Myocyte (in vitro differentiated cells): Measurements from ENCODE around the gene GSG1L. TPM values are rescaled to one million over a fixed set of nuclear protein-coding genes. Genes with fewer than 3 reads are reported as not detected.

Experiments used
- DNase-seq: peaks from one replicate; pipeline ENCODE4 v3.0.0-alpha.2; 2012; ENCODE audit warnings: low read depth
- total RNA-seq: library from RNA; depleted of rRNA; stranded (reverse); fragments of >200 nt; gene quantifications from 2 replicates; pipeline ENCODE4 v1.2.3, GENCODE V29; 2014

GSG1L gene
- total RNA-seq, 1 donor from 2014 or later: not detected

DNA sequence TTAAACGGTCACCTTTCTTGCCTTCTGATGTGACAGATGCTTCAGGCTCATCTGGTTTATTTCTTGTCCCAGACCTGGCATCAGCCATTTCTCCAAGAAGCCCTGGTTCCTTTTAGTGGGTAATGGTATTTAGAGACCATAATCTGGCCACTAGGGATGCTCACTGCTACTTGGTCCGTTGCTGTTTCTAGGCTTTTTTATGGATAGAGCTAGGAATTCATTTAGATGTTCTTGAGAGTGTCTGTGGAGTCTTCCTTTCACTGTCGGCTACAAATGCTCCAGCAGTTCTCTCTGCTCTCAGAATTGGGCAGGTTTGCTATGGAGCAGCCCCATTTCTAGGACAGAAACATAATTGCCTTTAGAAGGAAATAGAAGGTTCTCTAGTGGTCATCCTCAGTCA is 299.1 kb downstream of the GSG1L start:
- no peak for DNase-seq

DNA sequence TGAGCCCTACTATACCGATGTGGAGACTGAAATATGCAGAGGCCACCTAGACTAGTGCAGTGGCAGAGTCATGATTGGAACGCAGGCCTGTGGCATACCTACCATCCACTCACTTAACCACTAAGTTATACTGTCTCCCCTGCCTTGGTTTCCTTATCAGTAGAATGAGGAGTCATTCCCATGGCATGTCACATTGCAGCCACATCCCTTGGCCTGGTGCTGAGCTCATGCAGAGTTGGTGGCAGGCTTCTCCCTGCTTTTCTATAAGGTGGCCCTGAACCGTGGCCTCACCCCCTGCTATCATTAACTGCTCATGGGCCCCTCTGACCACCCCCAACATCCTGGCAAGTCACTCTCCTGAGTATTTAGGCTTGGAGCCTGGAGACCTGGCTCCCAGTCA is 301.1 kb downstream of the GSG1L start:
- peak; percentile 17 for DNase-seq

DNA sequence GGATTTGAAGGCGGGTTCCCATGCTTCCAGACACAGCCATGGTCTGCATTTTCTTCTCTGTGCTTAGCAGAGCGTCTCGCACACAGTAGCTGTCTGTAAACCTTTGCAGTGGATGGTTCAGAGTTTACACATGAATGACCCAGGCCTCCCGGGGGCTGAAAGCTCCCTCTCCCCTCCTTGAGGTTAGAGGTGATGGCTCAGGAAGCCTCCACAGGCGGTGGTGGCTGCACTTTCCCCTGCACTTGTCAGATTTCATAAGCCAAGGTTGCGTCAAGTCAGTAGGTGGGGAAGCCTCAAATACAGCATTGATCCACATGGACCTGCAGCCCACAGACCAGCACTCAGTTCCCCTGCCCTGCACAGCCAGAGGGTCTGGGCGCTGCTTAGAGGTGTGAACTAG is 301.7 kb downstream of the GSG1L start:
- no peak for DNase-seq

- no peak for DNase-seq
Observed at GRCh38 chr16:27760789-27761176, 302.7 kb downstream of the GSG1L start.

DNA sequence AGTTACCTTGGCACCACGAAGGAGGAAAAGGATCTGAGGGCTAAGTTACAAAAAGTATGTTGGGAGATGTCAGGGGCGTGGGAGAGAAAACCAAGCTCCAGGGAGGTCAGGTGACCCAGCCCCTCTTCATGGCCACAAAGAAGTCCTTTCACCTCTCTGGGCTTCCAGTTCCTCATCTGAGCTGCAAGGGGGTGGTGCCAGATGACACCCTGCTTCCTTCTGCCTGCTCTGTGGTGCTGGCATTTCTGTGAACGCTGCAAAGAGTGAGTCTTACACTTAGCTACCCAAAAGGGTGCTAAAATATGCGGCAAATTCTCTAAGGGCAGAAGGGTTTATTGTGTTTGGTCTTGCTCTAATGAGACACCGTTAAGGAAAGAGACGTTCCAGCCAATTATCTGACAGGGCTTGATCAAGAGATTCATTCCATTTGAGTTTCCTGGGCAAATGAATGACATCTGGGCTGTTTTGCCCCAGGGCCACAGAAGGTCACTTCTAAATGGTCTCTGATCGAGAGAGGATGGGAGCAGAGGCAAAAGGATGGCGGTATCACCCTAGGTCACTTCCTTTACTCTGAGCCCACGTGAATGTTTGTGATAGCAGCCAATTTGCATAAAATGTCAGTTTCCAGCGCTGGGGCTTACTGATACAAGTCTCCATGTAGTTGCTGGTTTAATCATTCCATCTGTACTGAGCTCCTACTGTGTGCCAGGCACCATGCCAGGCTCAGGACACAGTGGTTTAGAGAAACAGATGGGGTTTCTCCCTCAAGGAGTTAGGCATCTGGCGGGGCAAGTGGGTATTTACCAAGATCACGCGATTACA is 303.3 kb downstream of the GSG1L start:
- no peak for DNase-seq

- DNase-seq: peak; percentile 87
Observed at GRCh38 chr16:27759301-27759871, 304.1 kb downstream of the GSG1L start.

- no peak for DNase-seq
Observed at GRCh38 chr16:27758544-27758943, 305.0 kb downstream of the GSG1L start.

- DNase-seq: no peak
Observed at GRCh38 chr16:27756206-27756970, 307.1 kb downstream of the GSG1L start.

DNA sequence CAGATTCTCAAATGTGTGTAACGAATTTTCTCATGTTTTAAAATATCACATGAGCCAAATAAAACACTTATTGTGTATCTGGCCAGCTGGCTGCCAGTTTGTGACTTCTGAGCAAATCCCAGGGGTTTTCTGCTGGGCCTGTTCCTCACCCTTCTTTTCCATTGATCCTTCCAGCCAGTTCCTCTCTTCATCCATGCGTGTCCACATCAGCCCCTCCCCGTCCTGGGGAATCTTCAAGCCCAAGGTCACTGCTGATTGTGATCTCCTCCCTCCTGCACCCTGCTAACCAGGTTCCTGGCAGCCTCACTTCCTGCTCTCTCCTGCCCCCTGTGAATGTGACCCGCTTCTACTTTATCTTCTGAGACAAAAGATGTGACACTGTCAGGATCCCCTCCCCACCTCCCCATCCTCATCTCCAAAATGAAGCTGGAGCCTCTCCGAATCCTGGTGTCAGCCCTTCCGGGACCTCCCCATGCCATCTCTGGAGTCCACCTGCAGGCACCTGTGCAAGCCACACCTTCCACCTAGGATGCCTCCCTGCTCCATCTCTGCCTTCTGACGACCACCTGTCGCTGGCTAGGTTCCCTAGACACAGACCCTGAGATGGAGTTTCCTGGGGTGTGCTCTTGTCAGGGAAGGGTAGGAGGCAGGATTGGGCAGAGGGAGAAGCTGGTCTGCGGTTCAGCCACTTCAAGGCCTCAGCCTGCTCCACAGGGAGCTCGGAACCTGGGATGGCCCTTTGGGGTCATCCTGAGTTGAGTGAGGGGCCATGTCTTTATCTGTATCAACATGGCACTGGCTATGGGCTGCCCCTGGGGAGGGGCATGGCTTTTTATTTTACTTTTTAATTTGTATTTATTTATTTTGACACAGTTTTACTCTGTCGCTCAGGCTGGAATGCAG is 308.5 kb downstream of the GSG1L start:
- no peak for DNase-seq

GRCh38 chr16:27753563-27753962 is 310.0 kb downstream of the GSG1L start:
- DNase-seq: no peak

DNA sequence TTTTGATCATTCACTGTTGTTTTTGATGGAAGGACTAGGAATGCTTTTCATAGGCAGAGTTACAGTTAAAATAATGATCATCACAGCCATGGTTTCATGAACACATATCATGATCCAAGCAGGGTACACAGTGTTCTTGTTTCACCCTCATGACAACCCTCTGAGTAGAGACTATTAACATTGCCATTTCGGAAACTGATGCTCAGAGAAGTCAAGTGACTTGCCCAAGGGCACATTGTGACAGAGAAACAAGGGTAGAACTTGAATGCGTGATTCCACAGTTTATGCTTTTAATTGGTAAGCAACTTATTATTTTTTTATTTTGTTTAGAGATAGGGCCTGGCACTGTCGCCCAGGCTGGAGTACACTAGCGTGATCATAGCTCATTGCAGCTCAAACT is 311.3 kb downstream of the GSG1L start:
- DNase-seq: no peak

GRCh38 chr16:27751676-27752075 is 311.8 kb downstream of the GSG1L start:
- no peak for DNase-seq

DNA sequence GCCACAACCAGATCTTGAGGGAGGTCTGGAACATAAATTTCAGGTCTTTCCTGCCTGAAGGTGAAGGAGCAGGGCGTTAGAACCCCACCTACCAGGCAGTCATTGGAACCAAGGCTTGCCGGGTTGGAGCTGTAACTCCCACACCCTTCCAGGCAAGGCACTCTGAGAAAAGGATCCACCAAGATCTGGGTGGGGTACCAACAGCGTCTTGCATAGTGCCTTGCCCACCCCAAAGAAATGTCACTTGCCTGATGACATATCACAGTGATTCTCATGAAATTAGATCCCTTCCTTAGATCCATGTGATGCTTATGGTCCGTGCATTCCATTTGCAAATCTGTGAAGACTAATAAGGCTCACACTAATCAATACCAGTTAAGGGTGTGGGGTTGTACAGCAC is 312.3 kb downstream of the GSG1L start:
- DNase-seq: no peak

GRCh38 chr16:27749946-27750345 is 313.6 kb downstream of the GSG1L start:
- DNase-seq: no peak

GRCh38 chr16:27749547-27749875 is 314.0 kb downstream of the GSG1L start:
- no peak for DNase-seq

GRCh38 chr16:27748868-27749546 is 314.5 kb downstream of the GSG1L start:
- DNase-seq: peak; percentile 77

- DNase-seq: no peak
Observed at GRCh38 chr16:27747946-27748345, 315.6 kb downstream of the GSG1L start.

- no peak for DNase-seq
Observed at GRCh38 chr16:27746076-27746855, 317.2 kb downstream of the GSG1L start.

GRCh38 chr16:27745348-27745747 is 318.2 kb downstream of the GSG1L start:
- DNase-seq: peak; percentile 12

- no peak for DNase-seq
Observed at GRCh38 chr16:27743963-27744362, 319.6 kb downstream of the GSG1L start.
